Endothelial cell (in vitro differentiated cells): ENCODE results near the gene GRIK5. TPM values are rescaled to one million over a fixed set of nuclear protein-coding genes. Genes with fewer than 3 reads are reported as not detected.

Source experiments
- DNase-seq: peaks from one replicate; pipeline ENCODE4 v3.0.0; 2021; ENCODE audit warnings: low spot score
- H3K27ac Mint-ChIP-seq: one replicate; pipeline ENCODE4 v1.8.0; 2021; ENCODE audit warnings: mixed read lengths, inconsistent platforms; ENCODE audit not compliant: unreplicated experiment
- H3K27me3 Mint-ChIP-seq: one replicate; pipeline ENCODE4 v1.8.0; 2021; ENCODE audit warnings: mild to moderate bottlenecking, moderate library complexity, mixed read lengths, inconsistent platforms; ENCODE audit not compliant: unreplicated experiment
- H3K36me3 Mint-ChIP-seq: one replicate; pipeline ENCODE4 v1.8.0; 2021; ENCODE audit warnings: mild to moderate bottlenecking, low read depth, mixed read lengths, inconsistent platforms; ENCODE audit not compliant: unreplicated experiment
- H3K4me1 Mint-ChIP-seq: one replicate; pipeline ENCODE4 v1.8.0; 2021; ENCODE audit warnings: mild to moderate bottlenecking, mixed read lengths, inconsistent platforms; ENCODE audit not compliant: unreplicated experiment
- H3K4me3 Mint-ChIP-seq: one replicate; pipeline ENCODE4 v1.8.0; 2021; ENCODE audit warnings: mild to moderate bottlenecking, mixed read lengths, inconsistent platforms; ENCODE audit not compliant: unreplicated experiment
- H3K9me3 Mint-ChIP-seq: one replicate; pipeline ENCODE4 v1.8.0; 2021; ENCODE audit warnings: mixed read lengths, inconsistent platforms; ENCODE audit not compliant: unreplicated experiment
- CTCF ChIP-seq: fragments of 200-600 bp; sonication (generic); IDR thresholded peaks from one replicate; pipeline ENCODE4 v1.5.0; 2021; ENCODE audit warnings: antibody characterized with exemption; ENCODE audit not compliant: unreplicated experiment
- total RNA-seq: library from RNA; stranded (reverse); fragmentation: NEBNext Ultra II Directional; extraction: Animal tissue kit (Norgen Biotek cat#: 25700); gene quantifications from one replicate; pipeline ENCODE4 v1.2.1, GENCODE V29; 2021; ENCODE audit not compliant: unreplicated experiment

GRIK5 gene
- total RNA-seq, 1 donor from 2014 or later: 18.4 TPM

GRCh38 chr19:42010245-42011126 lies 59.5 kb downstream of the GRIK5 start:
- no peaks in the 10 kb centered on the region for H3K36me3 Mint-ChIP-seq
- no peak for DNase-seq
- H3K27me3 Mint-ChIP-seq: peaks cover 2% of the 10 kb centered on the region
- TF ChIP-seq CTCF: no peak
- H3K4me1 Mint-ChIP-seq: no peaks in the 10 kb centered on the region
- no peak overlapping the region for H3K4me3 Mint-ChIP-seq
- H3K9me3 Mint-ChIP-seq: no peaks in the 10 kb centered on the region
- H3K27ac Mint-ChIP-seq: no peak overlapping the region

DNA sequence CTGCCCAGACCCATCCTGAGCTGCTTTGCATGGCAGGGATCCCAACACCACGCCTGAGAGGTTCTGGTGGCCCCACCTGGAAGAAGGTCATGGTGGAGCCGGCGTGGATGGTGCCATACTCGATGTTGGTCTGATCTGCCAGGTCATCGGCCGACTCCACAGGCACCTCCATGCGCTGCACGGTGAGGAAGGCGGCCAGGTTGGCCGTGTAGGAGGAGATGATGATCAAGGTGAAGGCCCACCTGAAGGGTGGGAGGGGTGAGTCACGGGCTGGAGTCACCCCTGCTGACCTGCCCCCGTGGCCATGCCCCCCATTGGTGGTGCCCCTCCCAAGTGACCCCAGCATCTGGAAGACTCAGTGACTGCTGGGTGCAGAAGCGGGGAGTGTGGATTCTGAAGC lies 63.4 kb downstream of the GRIK5 start:
- H3K4me3 Mint-ChIP-seq: no peak overlapping the region
- peaks cover 4% of the 10 kb centered on the region for H3K27me3 Mint-ChIP-seq

GRCh38 chr19:42005504-42005903 lies 64.5 kb downstream of the GRIK5 start:
- DNase-seq: no peak
- peaks cover 9% of the 10 kb centered on the region for H3K36me3 Mint-ChIP-seq
- no peaks in the 10 kb centered on the region for H3K9me3 Mint-ChIP-seq
- peaks cover 8% of the 10 kb centered on the region for H3K4me1 Mint-ChIP-seq
- peaks cover 15% of the 10 kb centered on the region for H3K27me3 Mint-ChIP-seq
- no peak for TF ChIP-seq CTCF
- no peak overlapping the region for H3K4me3 Mint-ChIP-seq
- no peak overlapping the region for H3K27ac Mint-ChIP-seq

More for the DNA sequence above, 63.4 kb downstream of the GRIK5 start:
- no peak for DNase-seq
- no peak overlapping the region for H3K27ac Mint-ChIP-seq
- no peaks in the 10 kb centered on the region for H3K9me3 Mint-ChIP-seq
- peaks cover 9% of the 10 kb centered on the region for H3K36me3 Mint-ChIP-seq
- peaks cover 8% of the 10 kb centered on the region for H3K4me1 Mint-ChIP-seq
- no peak for TF ChIP-seq CTCF

GRCh38 chr19:42003506-42004294 lies 66.3 kb downstream of the GRIK5 start:
- Mint-ChIP-seq H3K27ac (no peak overlapping the region), H3K4me3 (no peak overlapping the region), H3K9me3 (peaks cover 4% of the 10 kb centered on the region), H3K4me1 (peaks cover 13% of the 10 kb centered on the region), H3K36me3 (peaks cover 15% of the 10 kb centered on the region), H3K27me3 (peaks cover 27% of the 10 kb centered on the region)
- TF ChIP-seq CTCF: no peak
- no peak for DNase-seq

GRCh38 chr19:41999878-42000208 lies 70.2 kb downstream of the GRIK5 start:
- H3K9me3 Mint-ChIP-seq: peaks cover 4% of the 10 kb centered on the region
- peaks cover 38% of the 10 kb centered on the region for H3K27me3 Mint-ChIP-seq
- no peak for DNase-seq
- no peak for TF ChIP-seq CTCF
- peak overlapping the region; percentile 72 for H3K4me3 Mint-ChIP-seq
- H3K36me3 Mint-ChIP-seq: peaks cover 23% of the 10 kb centered on the region
- no peak overlapping the region for H3K27ac Mint-ChIP-seq
- peaks cover 26% of the 10 kb centered on the region for H3K4me1 Mint-ChIP-seq
